ENCODE measurements around the gene JTB. TPM values are rescaled to one million over a fixed set of nuclear protein-coding genes. Genes with fewer than 3 reads are reported as not detected.
"Not testable (repeated sequence)": the region's sequence is repeated elsewhere in the genome, so short reads cannot be mapped to it uniquely, and the experiment has no call there.

Gene JTB
- total RNA-seq (105 TPM), polyA plus RNA-seq (ENCODE audit: insufficient read depth in 1 of 8, insufficient read length in 8 of 8, low replicate concordance in 1 of 8) (10 to 100 TPM; 70.2 to 98.2 (median 85.0) TPM)
- long read RNA-seq, donor 1, transcript JTB-201 (5 exons, 1,287 nt), result major isoform, 12 of 13 reads
- long read RNA-seq, donor 1, partial matches to known transcripts, result 0 of 13 reads
- long read RNA-seq, donor 1, other reads (novel, unspliced or antisense), result 0 of 13 reads
- long read RNA-seq, donor 2, partial matches to known transcripts, result 0 of 2 reads
- long read RNA-seq, donor 2, other reads (novel, unspliced or antisense), result 0 of 2 reads
- long read RNA-seq, donor 3, transcript JTB-201 (5 exons, 1,287 nt), result major isoform, 37 of 39 reads
- long read RNA-seq, donor 3, partial matches to known transcripts, result 0 of 39 reads
- long read RNA-seq, donor 3, other reads (novel, unspliced or antisense), result 0 of 39 reads
- long read RNA-seq, donor 4, transcript JTB-201 (5 exons, 1,287 nt), result major isoform, 26 of 26 reads
- long read RNA-seq, donor 4, partial matches to known transcripts, result 0 of 26 reads
- long read RNA-seq, donor 4, other reads (novel, unspliced or antisense), result 0 of 26 reads
- long read RNA-seq, donor 5, transcript JTB-201 (5 exons, 1,287 nt), result major isoform, 105 of 112 reads
- long read RNA-seq, donor 5, partial matches to known transcripts, result 0 of 112 reads
- long read RNA-seq, donor 5, other reads (novel, unspliced or antisense), result 5 of 112 reads
- long read RNA-seq, donor 6, transcript JTB-203 (4 exons, 1,216 nt), result minor isoform, 5 of 64 reads
- long read RNA-seq, donor 6, transcript JTB-201 (5 exons, 1,287 nt), result major isoform, 58 of 64 reads
- long read RNA-seq, donor 6, partial matches to known transcripts, result 0 of 64 reads
- long read RNA-seq, donor 6, other reads (novel, unspliced or antisense), result 0 of 64 reads
- long read RNA-seq, donor 7, transcript JTB-201 (5 exons, 1,287 nt), result major isoform, 40 of 40 reads
- long read RNA-seq, donor 7, partial matches to known transcripts, result 0 of 40 reads
- long read RNA-seq, donor 7, other reads (novel, unspliced or antisense), result 0 of 40 reads
- long read RNA-seq, donor 8, transcript JTB-201 (5 exons, 1,287 nt), result major isoform, 25 of 34 reads
- long read RNA-seq, donor 8, partial matches to known transcripts, result 8 of 34 reads
- long read RNA-seq, donor 8, other reads (novel, unspliced or antisense), result 0 of 34 reads
- long read RNA-seq, donor 9, transcript JTB-201 (5 exons, 1,287 nt), result major isoform, 20 of 21 reads
- long read RNA-seq, donor 9, partial matches to known transcripts, result 0 of 21 reads
- long read RNA-seq, donor 9, other reads (novel, unspliced or antisense), result 0 of 21 reads
- long read RNA-seq, donor 10, transcript JTB-201 (5 exons, 1,287 nt), result major isoform, 39 of 47 reads
- long read RNA-seq, donor 10, partial matches to known transcripts, result 6 of 47 reads
- long read RNA-seq, donor 10, other reads (novel, unspliced or antisense), result 0 of 47 reads
- long read RNA-seq, donor 11, transcript JTB-201 (5 exons, 1,287 nt), result major isoform, 46 of 58 reads
- long read RNA-seq, donor 11, partial matches to known transcripts, result 12 of 58 reads
- long read RNA-seq, donor 11, other reads (novel, unspliced or antisense), result 0 of 58 reads

- DNase-seq, result peak; percentile 94
- no peaks in the 10 kb centered on the region for H3K27me3 ChIP-seq (ENCODE audit: control insufficient read depth, insufficient read depth, low read length)
- H3K4me3 ChIP-seq (ENCODE audit: low read length), result peak within 1 kb of the TSS; percentile 68
- no peaks in the 10 kb centered on the region for H3K9me3 ChIP-seq (replicated peaks; ENCODE audit: control insufficient read depth, low read depth, low read length)
- peaks cover 17% of the 10 kb centered on the region for H3K4me1 ChIP-seq (ENCODE audit: control insufficient read depth, insufficient read depth, low read length)
- peak within 1 kb of the TSS; percentile 95 for H3K27ac ChIP-seq (ENCODE audit: low read length)
- WGBS (ENCODE audit: insufficient coverage), result under 1% methylated on average over 68 of the region's 75 CpGs
- H3K36me3 ChIP-seq (ENCODE audit: control insufficient read depth, insufficient read depth, low read length), result peaks cover 44% of the 10 kb centered on the region
Observed at GRCh38 chr1:153977250-153978240, at the start of gene JTB. Gene JTB, minus strand, starts transcription at chr1:153977674. Its CDS starts 422 bp downstream, at chr1:153977252.

GRCh38 chr1:154019940-154020339 lies 42.5 kb upstream of the JTB start:
- Histone ChIP-seq H3K4me1 (ENCODE audit: control insufficient read depth, insufficient read depth, low read length) (no peaks in the 10 kb centered on the region), H3K4me3 (ENCODE audit: low read length) (no peak overlapping the region), H3K36me3 (ENCODE audit: control insufficient read depth, insufficient read depth, low read length) (no peaks in the 10 kb centered on the region), H3K27me3 (ENCODE audit: control insufficient read depth, insufficient read depth, low read length) (no peaks in the 10 kb centered on the region), H3K27ac (ENCODE audit: low read length) (no peak overlapping the region), H3K9me3 (replicated peaks; ENCODE audit: control insufficient read depth, low read depth, low read length) (no peaks in the 10 kb centered on the region)
- no peak for DNase-seq
- WGBS (ENCODE audit: insufficient coverage), result no CpG with 5 or more reads among the region's 1 CpG

- no peaks in the 10 kb centered on the region for H3K27me3 ChIP-seq (ENCODE audit: control insufficient read depth, insufficient read depth, low read length)
- H3K36me3 ChIP-seq (ENCODE audit: control insufficient read depth, insufficient read depth, low read length), result no peaks in the 10 kb centered on the region
- H3K27ac ChIP-seq (ENCODE audit: low read length), result no peak overlapping the region
- WGBS (ENCODE audit: insufficient coverage), result no CpG with 5 or more reads among the region's 4 CpGs
- H3K9me3 ChIP-seq (replicated peaks; ENCODE audit: control insufficient read depth, low read depth, low read length), result no peaks in the 10 kb centered on the region
- no peak for DNase-seq
- H3K4me3 ChIP-seq (ENCODE audit: low read length), result no peak overlapping the region
- H3K4me1 ChIP-seq (ENCODE audit: control insufficient read depth, insufficient read depth, low read length), result no peaks in the 10 kb centered on the region
Observed at GRCh38 chr1:154019269-154019668, 41.8 kb upstream of the JTB start.

- WGBS (ENCODE audit: insufficient coverage), result no CpG with 5 or more reads among the region's 3 CpGs
- Histone ChIP-seq H3K27ac (ENCODE audit: low read length) (no peak overlapping the region), H3K36me3 (ENCODE audit: control insufficient read depth, insufficient read depth, low read length) (no peaks in the 10 kb centered on the region), H3K27me3 (ENCODE audit: control insufficient read depth, insufficient read depth, low read length) (no peaks in the 10 kb centered on the region), H3K4me3 (ENCODE audit: low read length) (no peak overlapping the region), H3K4me1 (ENCODE audit: control insufficient read depth, insufficient read depth, low read length) (no peaks in the 10 kb centered on the region), H3K9me3 (replicated peaks; ENCODE audit: control insufficient read depth, low read depth, low read length) (no peaks in the 10 kb centered on the region)
- DNase-seq, result no peak
Observed at GRCh38 chr1:154014154-154014907, 36.9 kb upstream of the JTB start.

GRCh38 chr1:154012543-154012942 lies 35.1 kb upstream of the JTB start:
- DNase-seq; H3K27ac ChIP-seq (ENCODE audit: low read length); H3K36me3 ChIP-seq (ENCODE audit: control insufficient read depth, insufficient read depth, low read length); H3K4me1 ChIP-seq (ENCODE audit: control insufficient read depth, insufficient read depth, low read length); H3K27me3 ChIP-seq (ENCODE audit: control insufficient read depth, insufficient read depth, low read length); H3K4me3 ChIP-seq (ENCODE audit: low read length); H3K9me3 ChIP-seq (replicated peaks; ENCODE audit: control insufficient read depth, low read depth, low read length): not testable (repeated sequence)
- 94% methylated on average over 11 of the region's 14 CpGs for WGBS (ENCODE audit: insufficient coverage)

- no peak overlapping the region for H3K4me3 ChIP-seq (ENCODE audit: low read length)
- H3K4me1 ChIP-seq (ENCODE audit: control insufficient read depth, insufficient read depth, low read length), result no peaks in the 10 kb centered on the region
- H3K27ac ChIP-seq (ENCODE audit: low read length), result no peak overlapping the region
- no peak for DNase-seq
- H3K27me3 ChIP-seq (ENCODE audit: control insufficient read depth, insufficient read depth, low read length), result no peaks in the 10 kb centered on the region
- WGBS (ENCODE audit: insufficient coverage), result no CpG with 5 or more reads among the region's 1 CpG
- H3K36me3 ChIP-seq (ENCODE audit: control insufficient read depth, insufficient read depth, low read length), result no peaks in the 10 kb centered on the region
- H3K9me3 ChIP-seq (replicated peaks; ENCODE audit: control insufficient read depth, low read depth, low read length), result no peaks in the 10 kb centered on the region
Observed at GRCh38 chr1:154012129-154012528, 34.7 kb upstream of the JTB start.

- DNase-seq, result no peak
- WGBS (ENCODE audit: insufficient coverage), result no CpG with 5 or more reads among the region's 3 CpGs
- H3K4me1 ChIP-seq (ENCODE audit: control insufficient read depth, insufficient read depth, low read length), result no peaks in the 10 kb centered on the region
- H3K27ac ChIP-seq (ENCODE audit: low read length), result no peak overlapping the region
- H3K36me3 ChIP-seq (ENCODE audit: control insufficient read depth, insufficient read depth, low read length), result no peaks in the 10 kb centered on the region
- no peak overlapping the region for H3K4me3 ChIP-seq (ENCODE audit: low read length)
- H3K9me3 ChIP-seq (replicated peaks; ENCODE audit: control insufficient read depth, low read depth, low read length), result no peaks in the 10 kb centered on the region
- H3K27me3 ChIP-seq (ENCODE audit: control insufficient read depth, insufficient read depth, low read length), result no peaks in the 10 kb centered on the region
Observed at GRCh38 chr1:154006136-154006535, 28.7 kb upstream of the JTB start.

GRCh38 chr1:154000420-154000819 lies 22.9 kb upstream of the JTB start:
- H3K4me1 ChIP-seq (ENCODE audit: control insufficient read depth, insufficient read depth, low read length), result no peaks in the 10 kb centered on the region
- DNase-seq, result no peak
- H3K36me3 ChIP-seq (ENCODE audit: control insufficient read depth, insufficient read depth, low read length), result no peaks in the 10 kb centered on the region
- H3K27me3 ChIP-seq (ENCODE audit: control insufficient read depth, insufficient read depth, low read length), result no peaks in the 10 kb centered on the region
- no CpG with 5 or more reads among the region's 4 CpGs for WGBS (ENCODE audit: insufficient coverage)
- H3K4me3 ChIP-seq (ENCODE audit: low read length), result no peak overlapping the region
- no peak overlapping the region for H3K27ac ChIP-seq (ENCODE audit: low read length)
- H3K9me3 ChIP-seq (replicated peaks; ENCODE audit: control insufficient read depth, low read depth, low read length), result no peaks in the 10 kb centered on the region
